NOMO-1 (cell line): ENCODE results near the gene ENOX1.

ENCODE experiments used
- DNase-seq, 2 experiments: peaks; one replicate each; lab custom pipeline; 2025; ENCODE audit not compliant: unreplicated experiment in 2 of 2; lab: John Stamatoyannopoulos, UW

The ENOX1 gene

GRCh38 chr13:43749503-43749902, 37.3 kb downstream of the ENOX1 start:
- DNase-seq = no peak

- no peak for DNase-seq
Measured at GRCh38 chr13:43744261-43745031, 42.3 kb downstream of the ENOX1 start.

GRCh38 chr13:43742911-43743310, 43.9 kb downstream of the ENOX1 start:
- no peak for DNase-seq

GRCh38 chr13:43737392-43737923, 49.3 kb downstream of the ENOX1 start:
- no peak for DNase-seq

GRCh38 chr13:43732726-43733125, 54.0 kb downstream of the ENOX1 start:
- no peak for DNase-seq

GRCh38 chr13:43731296-43731695, 55.5 kb downstream of the ENOX1 start:
- DNase-seq = no peak

GRCh38 chr13:43730642-43731041, 56.1 kb downstream of the ENOX1 start:
- DNase-seq = no peak

- no peak for DNase-seq
Measured at GRCh38 chr13:43728421-43728820, 58.4 kb downstream of the ENOX1 start.

- DNase-seq = no peak
Measured at GRCh38 chr13:43727856-43728255, 58.9 kb downstream of the ENOX1 start.

GRCh38 chr13:43725460-43725859, 61.3 kb downstream of the ENOX1 start:
- no peak for DNase-seq

GRCh38 chr13:43720780-43721397, 65.9 kb downstream of the ENOX1 start:
- no peak for DNase-seq

- DNase-seq = no peak
Measured at GRCh38 chr13:43698758-43699157, 88.0 kb downstream of the ENOX1 start.

GRCh38 chr13:43698009-43698408, 88.8 kb downstream of the ENOX1 start:
- DNase-seq = no peak

- DNase-seq = no peak
Measured at GRCh38 chr13:43697323-43697722, 89.4 kb downstream of the ENOX1 start.

GRCh38 chr13:43694146-43694664, 92.6 kb downstream of the ENOX1 start:
- DNase-seq = no peak

GRCh38 chr13:43693639-43694038, 93.1 kb downstream of the ENOX1 start:
- no peak for DNase-seq

- no peak for DNase-seq
Measured at GRCh38 chr13:43688227-43688907, 98.4 kb downstream of the ENOX1 start.

- no peak for DNase-seq
Measured at GRCh38 chr13:43687038-43687437, 99.7 kb downstream of the ENOX1 start.

- no peak for DNase-seq
Measured at GRCh38 chr13:43686557-43686956, 100.2 kb downstream of the ENOX1 start.

- DNase-seq = no peak
Measured at GRCh38 chr13:43684963-43685725, 101.6 kb downstream of the ENOX1 start.

- no peak for DNase-seq
Measured at GRCh38 chr13:43682701-43683100, 104.1 kb downstream of the ENOX1 start.
